ENCODE results near the gene FEV.

- TF ChIP-seq CTCF (IDR thresholded peaks at IDR 0.05; ENCODE audit: insufficient read depth, low read length, poor library complexity, severe bottlenecking): peak; percentile 83
- no peak for TF ChIP-seq EZH2phosphoT487 (conservative IDR thresholded peaks at IDR 0.05; ENCODE audit: low read length)
These were observed 11.2 kb upstream of the FEV start for GRCh38 chr2:218995972-218996711.
